Measurements from ENCODE around the gene TCERG1L.
"Not testable (repeated sequence)": the region's sequence is repeated elsewhere in the genome, so short reads cannot be mapped to it uniquely, and the experiment has no call there.

Gene TCERG1L

GRCh38 chr10:131184503-131184902, 127.0 kb downstream of the TCERG1L start:
- Histone ChIP-seq H3K27ac (ENCODE audit: low read length) (no peak overlapping the region), H3K4me1 (ENCODE audit: control insufficient read depth, low read depth, low read length) (no peaks in the 10 kb centered on the region), H3K36me3 (ENCODE audit: control insufficient read depth, low read depth, low read length) (no peaks in the 10 kb centered on the region), H3K27me3 (ENCODE audit: control insufficient read depth, insufficient read depth, low read length) (no peaks in the 10 kb centered on the region), H3K4me3 (ENCODE audit: low read length) (no peak overlapping the region), H3K9ac (ENCODE audit: low read length) (no peak overlapping the region), H3K9me3 (ENCODE audit: control insufficient read depth, low read depth, low read length) (no peaks in the 10 kb centered on the region)

GRCh38 chr10:131183546-131184045, 127.9 kb downstream of the TCERG1L start:
- Histone ChIP-seq H3K27me3 (ENCODE audit: control insufficient read depth, insufficient read depth, low read length) (no peaks in the 10 kb centered on the region), H3K4me1 (ENCODE audit: control insufficient read depth, low read depth, low read length) (no peaks in the 10 kb centered on the region), H3K36me3 (ENCODE audit: control insufficient read depth, low read depth, low read length) (no peaks in the 10 kb centered on the region)

GRCh38 chr10:131181456-131181855, 130.1 kb downstream of the TCERG1L start:
- H3K36me3 ChIP-seq (ENCODE audit: control insufficient read depth, low read depth, low read length), result no peaks in the 10 kb centered on the region
- H3K27me3 ChIP-seq (ENCODE audit: control insufficient read depth, insufficient read depth, low read length), result no peaks in the 10 kb centered on the region
- no peak overlapping the region for H3K27ac ChIP-seq (ENCODE audit: low read length)
- H3K4me1 ChIP-seq (ENCODE audit: control insufficient read depth, low read depth, low read length), result no peaks in the 10 kb centered on the region
- no peak overlapping the region for H3K4me3 ChIP-seq (ENCODE audit: low read length)
- H3K9ac ChIP-seq (ENCODE audit: low read length), result no peak overlapping the region
- H3K9me3 ChIP-seq (ENCODE audit: control insufficient read depth, low read depth, low read length), result no peaks in the 10 kb centered on the region

More at GRCh38 chr10:131183546-131184045, 127.9 kb downstream of the TCERG1L start:
- Histone ChIP-seq H3K27ac (ENCODE audit: low read length) (no peak overlapping the region), H3K9me3 (ENCODE audit: control insufficient read depth, low read depth, low read length) (no peaks in the 10 kb centered on the region), H3K4me3 (ENCODE audit: low read length) (no peak overlapping the region), H3K9ac (ENCODE audit: low read length) (no peak overlapping the region)

GRCh38 chr10:131180740-131181415, 130.6 kb downstream of the TCERG1L start:
- Histone ChIP-seq H3K9ac (ENCODE audit: low read length) (no peak overlapping the region), H3K4me3 (ENCODE audit: low read length) (no peak overlapping the region), H3K9me3 (ENCODE audit: control insufficient read depth, low read depth, low read length) (no peaks in the 10 kb centered on the region), H3K27me3 (ENCODE audit: control insufficient read depth, insufficient read depth, low read length) (no peaks in the 10 kb centered on the region), H3K4me1 (ENCODE audit: control insufficient read depth, low read depth, low read length) (no peaks in the 10 kb centered on the region), H3K27ac (ENCODE audit: low read length) (no peak overlapping the region), H3K36me3 (ENCODE audit: control insufficient read depth, low read depth, low read length) (no peaks in the 10 kb centered on the region)

- Histone ChIP-seq H3K4me1 (ENCODE audit: control insufficient read depth, low read depth, low read length) (no peaks in the 10 kb centered on the region), H3K9me3 (ENCODE audit: control insufficient read depth, low read depth, low read length) (no peaks in the 10 kb centered on the region), H3K27me3 (ENCODE audit: control insufficient read depth, insufficient read depth, low read length) (no peaks in the 10 kb centered on the region), H3K9ac (ENCODE audit: low read length) (no peak overlapping the region), H3K36me3 (ENCODE audit: control insufficient read depth, low read depth, low read length) (no peaks in the 10 kb centered on the region), H3K27ac (ENCODE audit: low read length) (no peak overlapping the region), H3K4me3 (ENCODE audit: low read length) (no peak overlapping the region)
Observed at GRCh38 chr10:131180086-131180485, 131.4 kb downstream of the TCERG1L start.

GRCh38 chr10:131179361-131179760, 132.2 kb downstream of the TCERG1L start:
- no peaks in the 10 kb centered on the region for H3K36me3 ChIP-seq (ENCODE audit: control insufficient read depth, low read depth, low read length)
- H3K27ac ChIP-seq (ENCODE audit: low read length), result no peak overlapping the region
- no peak overlapping the region for H3K9ac ChIP-seq (ENCODE audit: low read length)
- H3K4me3 ChIP-seq (ENCODE audit: low read length), result no peak overlapping the region
- H3K4me1 ChIP-seq (ENCODE audit: control insufficient read depth, low read depth, low read length), result no peaks in the 10 kb centered on the region
- H3K9me3 ChIP-seq (ENCODE audit: control insufficient read depth, low read depth, low read length), result no peaks in the 10 kb centered on the region
- H3K27me3 ChIP-seq (ENCODE audit: control insufficient read depth, insufficient read depth, low read length), result no peaks in the 10 kb centered on the region

- H3K9me3 ChIP-seq (ENCODE audit: control insufficient read depth, low read depth, low read length), result no peaks in the 10 kb centered on the region
- H3K27me3 ChIP-seq (ENCODE audit: control insufficient read depth, insufficient read depth, low read length), result no peaks in the 10 kb centered on the region
- H3K4me1 ChIP-seq (ENCODE audit: control insufficient read depth, low read depth, low read length), result no peaks in the 10 kb centered on the region
- H3K27ac ChIP-seq (ENCODE audit: low read length), result no peak overlapping the region
- no peak overlapping the region for H3K9ac ChIP-seq (ENCODE audit: low read length)
- H3K4me3 ChIP-seq (ENCODE audit: low read length), result no peak overlapping the region
- no peaks in the 10 kb centered on the region for H3K36me3 ChIP-seq (ENCODE audit: control insufficient read depth, low read depth, low read length)
Observed at GRCh38 chr10:131178521-131179331, 132.8 kb downstream of the TCERG1L start.

- H3K9ac ChIP-seq (ENCODE audit: low read length), result no peak overlapping the region
- no peaks in the 10 kb centered on the region for H3K4me1 ChIP-seq (ENCODE audit: control insufficient read depth, low read depth, low read length)
- no peaks in the 10 kb centered on the region for H3K9me3 ChIP-seq (ENCODE audit: control insufficient read depth, low read depth, low read length)
- no peaks in the 10 kb centered on the region for H3K36me3 ChIP-seq (ENCODE audit: control insufficient read depth, low read depth, low read length)
- H3K27ac ChIP-seq (ENCODE audit: low read length), result no peak overlapping the region
- no peaks in the 10 kb centered on the region for H3K27me3 ChIP-seq (ENCODE audit: control insufficient read depth, insufficient read depth, low read length)
- no peak overlapping the region for H3K4me3 ChIP-seq (ENCODE audit: low read length)
Observed at GRCh38 chr10:131177431-131178327, 133.8 kb downstream of the TCERG1L start.

- Histone ChIP-seq H3K4me3 (ENCODE audit: low read length) (no peak overlapping the region), H3K9ac (ENCODE audit: low read length) (no peak overlapping the region), H3K9me3 (ENCODE audit: control insufficient read depth, low read depth, low read length) (no peaks in the 10 kb centered on the region), H3K27me3 (ENCODE audit: control insufficient read depth, insufficient read depth, low read length) (no peaks in the 10 kb centered on the region), H3K36me3 (ENCODE audit: control insufficient read depth, low read depth, low read length) (no peaks in the 10 kb centered on the region), H3K4me1 (ENCODE audit: control insufficient read depth, low read depth, low read length) (no peaks in the 10 kb centered on the region), H3K27ac (ENCODE audit: low read length) (no peak overlapping the region)
Observed at GRCh38 chr10:131176907-131177306, 134.6 kb downstream of the TCERG1L start.

- not testable (repeated sequence) for H3K36me3 ChIP-seq (ENCODE audit: control insufficient read depth, low read depth, low read length); H3K27ac ChIP-seq (ENCODE audit: low read length); H3K9ac ChIP-seq (ENCODE audit: low read length); H3K4me1 ChIP-seq (ENCODE audit: control insufficient read depth, low read depth, low read length); H3K27me3 ChIP-seq (ENCODE audit: control insufficient read depth, insufficient read depth, low read length); H3K9me3 ChIP-seq (ENCODE audit: control insufficient read depth, low read depth, low read length); H3K4me3 ChIP-seq (ENCODE audit: low read length)
Observed at GRCh38 chr10:131176324-131176723, 135.2 kb downstream of the TCERG1L start.

GRCh38 chr10:131175891-131176290, 135.6 kb downstream of the TCERG1L start:
- no peaks in the 10 kb centered on the region for H3K36me3 ChIP-seq (ENCODE audit: control insufficient read depth, low read depth, low read length)
- no peaks in the 10 kb centered on the region for H3K4me1 ChIP-seq (ENCODE audit: control insufficient read depth, low read depth, low read length)

More at GRCh38 chr10:131175891-131176290, 135.6 kb downstream of the TCERG1L start:
- Histone ChIP-seq H3K9me3 (ENCODE audit: control insufficient read depth, low read depth, low read length) (no peaks in the 10 kb centered on the region), H3K4me3 (ENCODE audit: low read length) (no peak overlapping the region), H3K27ac (ENCODE audit: low read length) (no peak overlapping the region), H3K9ac (ENCODE audit: low read length) (no peak overlapping the region), H3K27me3 (ENCODE audit: control insufficient read depth, insufficient read depth, low read length) (no peaks in the 10 kb centered on the region)
